ENCODE measurements around the gene XK. TPM values are rescaled to one million over a fixed set of nuclear protein-coding genes. Genes with fewer than 3 reads are reported as not detected.

The XK gene
- total RNA-seq, 3 donors from 2014 or later: 22.8 to 34.7 (median 29.5) TPM

DNA sequence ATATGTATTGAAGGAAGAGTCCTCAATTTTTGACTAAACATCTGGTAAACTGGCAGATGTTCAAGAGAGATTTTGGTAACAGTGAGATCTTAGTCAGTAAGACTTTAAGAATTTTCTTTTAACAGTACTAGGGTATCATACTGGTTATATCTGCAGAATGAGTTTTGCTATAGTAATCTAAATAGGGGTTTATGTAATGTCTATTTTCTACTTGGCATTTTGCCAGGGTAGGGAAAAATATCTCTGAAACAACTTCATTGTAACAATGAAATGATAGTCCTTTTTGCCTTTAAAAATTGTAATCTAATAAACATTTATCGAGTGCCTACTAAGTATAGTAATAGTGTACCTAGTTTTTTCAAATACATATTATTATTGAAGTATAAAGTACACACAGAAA lies 32.1 kb downstream of the XK start:
- no peaks in the 10 kb centered on the region for H3K9me3 ChIP-seq
- TF ChIP-seq, protein P1, sequence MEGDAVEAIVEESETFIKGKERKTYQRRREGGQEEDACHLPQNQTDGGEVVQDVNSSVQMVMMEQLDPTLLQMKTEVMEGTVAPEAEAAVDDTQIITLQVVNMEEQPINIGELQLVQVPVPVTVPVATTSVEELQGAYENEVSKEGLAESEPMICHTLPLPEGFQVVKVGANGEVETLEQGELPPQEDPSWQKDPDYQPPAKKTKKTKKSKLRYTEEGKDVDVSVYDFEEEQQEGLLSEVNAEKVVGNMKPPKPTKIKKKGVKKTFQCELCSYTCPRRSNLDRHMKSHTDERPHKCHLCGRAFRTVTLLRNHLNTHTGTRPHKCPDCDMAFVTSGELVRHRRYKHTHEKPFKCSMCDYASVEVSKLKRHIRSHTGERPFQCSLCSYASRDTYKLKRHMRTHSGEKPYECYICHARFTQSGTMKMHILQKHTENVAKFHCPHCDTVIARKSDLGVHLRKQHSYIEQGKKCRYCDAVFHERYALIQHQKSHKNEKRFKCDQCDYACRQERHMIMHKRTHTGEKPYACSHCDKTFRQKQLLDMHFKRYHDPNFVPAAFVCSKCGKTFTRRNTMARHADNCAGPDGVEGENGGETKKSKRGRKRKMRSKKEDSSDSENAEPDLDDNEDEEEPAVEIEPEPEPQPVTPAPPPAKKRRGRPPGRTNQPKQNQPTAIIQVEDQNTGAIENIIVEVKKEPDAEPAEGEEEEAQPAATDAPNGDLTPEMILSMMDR (IDR thresholded peaks at IDR 0.05): no peak
- DNase-seq: no peak
- intact Hi-C loops (cut with DNase I, micrococcal nuclease): no loop called here
- no peaks in the 10 kb centered on the region for H3K36me3 ChIP-seq (ENCODE audit: low read depth)
- H3K4me3 ChIP-seq: no peak overlapping the region
- no peak for ATAC-seq
- H3K4me1 ChIP-seq (ENCODE audit: low read depth): no peaks in the 10 kb centered on the region

DNA sequence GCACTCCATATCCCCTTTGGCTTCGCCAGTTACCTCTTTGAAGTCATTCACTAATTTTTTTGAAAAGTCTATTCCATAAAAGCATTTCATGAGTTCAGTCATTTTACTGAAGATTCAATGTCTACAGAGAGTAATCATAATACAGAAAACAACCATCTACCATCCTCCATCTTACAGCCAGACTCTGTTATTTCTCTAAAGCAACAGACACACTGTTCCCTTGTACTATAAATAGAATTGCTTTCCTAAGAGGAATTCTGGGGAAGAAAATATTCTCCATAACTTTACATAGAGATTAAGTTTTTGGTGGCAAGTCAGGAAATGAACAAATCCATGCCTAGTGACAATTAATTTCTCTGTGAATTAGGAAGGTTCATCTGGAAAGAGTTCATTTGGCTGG lies 37.0 kb downstream of the XK start:
- intact Hi-C loops (cut with DNase I, micrococcal nuclease): no loop called here
- no peak for DNase-seq
- TF ChIP-seq, protein P1 (IDR thresholded peaks at IDR 0.05): no peak

DNA sequence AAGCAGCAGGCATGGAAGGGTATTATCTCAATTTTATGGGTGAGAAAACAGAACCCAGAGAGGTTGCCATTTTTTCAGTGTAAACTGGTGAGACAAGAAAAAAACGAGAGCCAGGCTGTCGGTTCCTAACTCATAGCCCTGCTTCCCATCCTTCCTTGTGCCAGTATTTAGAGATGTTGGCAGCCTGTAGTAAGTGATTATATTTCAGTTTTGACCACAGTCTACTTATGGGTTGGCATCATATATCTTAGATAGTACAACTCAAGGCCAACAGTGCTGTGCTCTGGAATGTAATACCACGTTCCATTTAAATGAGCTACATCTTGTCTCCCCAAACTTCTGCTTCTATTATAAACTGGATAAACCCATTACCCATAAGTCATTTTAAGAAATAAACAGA lies 40.8 kb downstream of the XK start:
- ATAC-seq (no peak), DNase-seq (no peak)
- Histone ChIP-seq H3K4me1 (ENCODE audit: low read depth) (no peaks in the 10 kb centered on the region), H3K9me3 (no peaks in the 10 kb centered on the region), H3K36me3 (ENCODE audit: low read depth) (no peaks in the 10 kb centered on the region), H3K4me3 (no peak overlapping the region)
- TF ChIP-seq, protein P1 (IDR thresholded peaks at IDR 0.05): no peak
- intact Hi-C loops (cut with DNase I, micrococcal nuclease): no loop called here

More for the DNA sequence above, 37.0 kb downstream of the XK start:
- no peaks in the 10 kb centered on the region for H3K4me1 ChIP-seq (ENCODE audit: low read depth)
- no peak for ATAC-seq
- no peak overlapping the region for H3K4me3 ChIP-seq
- H3K36me3 ChIP-seq (ENCODE audit: low read depth): no peaks in the 10 kb centered on the region
- no peaks in the 10 kb centered on the region for H3K9me3 ChIP-seq

DNA sequence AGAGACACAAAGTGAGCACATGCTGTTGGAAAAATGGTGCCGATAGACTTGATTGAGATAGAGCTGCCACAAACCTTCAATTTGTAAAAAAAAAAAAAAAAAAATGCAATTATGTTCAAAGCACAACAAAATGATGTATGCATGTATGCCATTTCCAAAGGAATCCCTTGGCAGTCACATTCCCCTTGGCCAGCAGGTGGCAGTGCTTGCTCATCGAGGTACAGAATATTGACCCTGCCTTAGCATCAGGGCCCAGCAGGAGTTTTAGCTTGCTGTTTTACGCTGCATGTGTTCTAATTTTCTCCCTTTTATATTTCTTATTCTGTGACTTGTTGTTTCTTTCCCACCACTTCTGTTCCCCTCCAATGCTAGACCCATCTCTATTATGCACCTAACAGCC lies 59.8 kb downstream of the XK start:
- TF ChIP-seq, protein P1 (IDR thresholded peaks at IDR 0.05): peak; percentile 46

DNA sequence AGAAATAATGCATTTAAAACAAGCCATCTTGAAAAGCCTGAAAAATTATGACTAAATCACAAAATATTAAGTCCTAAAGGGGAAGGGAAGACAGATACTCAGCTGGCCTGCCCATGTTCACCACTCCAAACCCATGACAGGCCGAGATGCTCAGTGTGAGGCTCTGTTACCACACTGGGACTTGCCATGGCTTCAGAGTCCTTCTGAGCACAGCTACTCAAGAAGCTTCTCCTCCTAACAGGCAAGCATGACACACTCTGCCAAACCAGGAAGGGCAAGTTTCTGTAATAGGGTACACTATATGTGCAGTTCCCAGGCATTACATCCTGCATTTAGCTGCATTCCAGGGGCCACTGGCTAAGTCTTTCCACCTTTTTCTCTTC lies 60.2 kb downstream of the XK start:
- no peaks in the 10 kb centered on the region for H3K36me3 ChIP-seq (ENCODE audit: low read depth)
- TF ChIP-seq, protein P1 (IDR thresholded peaks at IDR 0.05): no peak
- DNase-seq (no peak), ATAC-seq (peak; percentile 60)
- no peaks in the 10 kb centered on the region for H3K4me1 ChIP-seq (ENCODE audit: low read depth)
- intact Hi-C loops (cut with DNase I, micrococcal nuclease): loop anchor here in 1 of 2 donors (5.0 kb wide), 1 partner anchor 81 kb away; no protein-coding TSS in a partner anchor
- H3K4me3 ChIP-seq: no peak overlapping the region
- H3K9me3 ChIP-seq: no peaks in the 10 kb centered on the region

More for the DNA sequence above, 59.8 kb downstream of the XK start:
- no peaks in the 10 kb centered on the region for H3K36me3 ChIP-seq (ENCODE audit: low read depth)
- no peaks in the 10 kb centered on the region for H3K4me1 ChIP-seq (ENCODE audit: low read depth)
- H3K9me3 ChIP-seq: no peaks in the 10 kb centered on the region
- DNase-seq: peak; percentile 75 to 87 (median 86)
- intact Hi-C loops (cut with DNase I, micrococcal nuclease): loop anchor here in 1 of 2 donors (5.0 kb wide), 1 partner anchor 82 kb away; no protein-coding TSS in a partner anchor
- H3K4me3 ChIP-seq: no peak overlapping the region
- ATAC-seq: peak; percentile 93

Data from mucosa of descending colon (tissue), 3 donors.